Colonic mucosa (tissue), 4 donors: ENCODE results near the gene RTL10. TPM values are rescaled to one million over a fixed set of nuclear protein-coding genes. Genes with fewer than 3 reads are reported as not detected.

Experiments used
- DNase-seq: peaks from one replicate; pipeline ENCODE4 v3.0.0-alpha.2; 2020
- H3K27ac ChIP-seq: fragments of 200-600 bp; one replicate; pipeline ENCODE4 v1.8.0; 2021
- H3K27me3 ChIP-seq: fragments of 200-600 bp; one replicate; pipeline ENCODE4 v1.8.0; 2021
- H3K36me3 ChIP-seq: fragments of 200-600 bp; one replicate; pipeline ENCODE4 v1.8.0; 2021
- H3K4me1 ChIP-seq: fragments of 200-600 bp; one replicate; pipeline ENCODE4 v1.8.0; 2021; ENCODE audit warnings: mild to moderate bottlenecking
- H3K4me3 ChIP-seq: fragments of 200-600 bp; one replicate; pipeline ENCODE4 v1.8.0; 2021
- H3K9ac ChIP-seq, 2 donors: one replicate each; pipeline ENCODE4 v1.7.0; 2013; ENCODE audit warnings: control low read depth in 2 of 2, low read depth in 2 of 2, low read length in 2 of 2
- H3K9me3 ChIP-seq: fragments of 200-600 bp; one replicate; pipeline ENCODE4 v1.8.0; 2021
- intact Hi-C: fragments of 100-400 bp; cut with DNase I; formaldehyde crosslinking; loops from one replicate; pipeline ENCODE4 v1.14.1; 2022
- total RNA-seq, 2 donors: library from RNA; stranded (reverse); fragmentation: NEBNext Ultra II Directional in 1 of 2; extraction: Animal tissue kit (Norgen Biotek cat#: 25700) in 1 of 2; gene quantifications; one replicate each; pipeline ENCODE4 v1.2.1, GENCODE V29; 2021
- TF ChIP-seq, protein P1 (sequence below): fragments of 200-600 bp; IDR thresholded peaks from one replicate; pipeline ENCODE4 v1.8.0; 2022; ENCODE audit warnings: antibody characterized with exemption, mild to moderate bottlenecking
- donor health status: healthy.
- donor health status: DM: no; HTN: no; CAD: no.
- donor health status: DM: no; HTN: no; CAD: no.

The RTL10 gene
- total RNA-seq, 2 donors from 2014 or later, result 9.7 to 14.1 TPM

DNA sequence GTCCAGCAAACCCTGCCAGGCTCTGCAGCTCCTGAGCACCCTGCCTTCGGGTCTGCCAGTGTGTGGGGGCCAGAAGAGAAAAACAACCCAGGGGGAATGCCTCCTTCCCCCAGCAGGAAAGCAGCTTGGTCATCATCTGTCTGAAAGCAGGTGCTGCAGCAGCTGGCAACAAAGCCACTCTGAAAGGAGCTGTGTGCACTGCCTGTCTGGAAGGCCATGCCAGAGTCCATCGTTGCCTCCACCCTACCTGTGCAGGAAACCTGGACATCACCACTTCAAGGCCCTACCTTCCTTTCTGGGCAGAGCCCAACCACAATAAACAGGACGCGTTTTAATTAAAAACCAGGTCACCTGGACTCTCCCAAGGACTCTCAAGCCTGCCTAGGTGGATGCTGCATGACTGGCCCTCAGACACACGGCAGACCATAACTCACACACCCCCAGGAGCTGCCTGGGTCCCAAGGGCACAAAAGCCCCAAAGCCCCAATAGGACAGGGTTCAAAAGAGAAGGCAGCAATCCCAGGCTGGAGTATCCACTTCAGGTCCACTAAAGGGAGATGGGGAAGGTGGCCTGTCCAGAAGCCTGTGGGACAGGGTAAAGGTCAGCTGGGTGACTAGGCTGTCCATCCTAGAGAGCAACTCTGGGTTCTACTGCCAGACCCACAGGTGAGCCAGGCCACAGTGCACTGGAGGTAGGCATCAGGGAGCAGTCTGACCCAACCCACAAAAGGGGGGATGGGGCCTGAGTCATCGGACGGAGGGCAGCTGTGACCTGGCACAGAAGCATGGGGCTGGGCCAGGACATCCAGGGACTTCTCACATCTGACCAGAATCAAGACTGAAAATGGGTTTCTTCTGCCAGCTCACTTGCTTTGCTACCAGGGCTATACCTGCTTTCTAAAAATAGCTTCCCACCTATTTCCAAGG lies 6.1 kb downstream of the RTL10 start:
- Histone ChIP-seq H3K9me3 (no peaks in the 10 kb centered on the region), H3K27ac (no peak overlapping the region), H3K27me3 (no peaks in the 10 kb centered on the region), H3K4me3 (no peak overlapping the region), H3K4me1 (peaks cover 10% of the 10 kb centered on the region), H3K9ac (no peak overlapping the region), H3K36me3 (no peaks in the 10 kb centered on the region)
- intact Hi-C loops, result no loop called here
- peak; percentile 24 for DNase-seq
- TF ChIP-seq, protein P1, sequence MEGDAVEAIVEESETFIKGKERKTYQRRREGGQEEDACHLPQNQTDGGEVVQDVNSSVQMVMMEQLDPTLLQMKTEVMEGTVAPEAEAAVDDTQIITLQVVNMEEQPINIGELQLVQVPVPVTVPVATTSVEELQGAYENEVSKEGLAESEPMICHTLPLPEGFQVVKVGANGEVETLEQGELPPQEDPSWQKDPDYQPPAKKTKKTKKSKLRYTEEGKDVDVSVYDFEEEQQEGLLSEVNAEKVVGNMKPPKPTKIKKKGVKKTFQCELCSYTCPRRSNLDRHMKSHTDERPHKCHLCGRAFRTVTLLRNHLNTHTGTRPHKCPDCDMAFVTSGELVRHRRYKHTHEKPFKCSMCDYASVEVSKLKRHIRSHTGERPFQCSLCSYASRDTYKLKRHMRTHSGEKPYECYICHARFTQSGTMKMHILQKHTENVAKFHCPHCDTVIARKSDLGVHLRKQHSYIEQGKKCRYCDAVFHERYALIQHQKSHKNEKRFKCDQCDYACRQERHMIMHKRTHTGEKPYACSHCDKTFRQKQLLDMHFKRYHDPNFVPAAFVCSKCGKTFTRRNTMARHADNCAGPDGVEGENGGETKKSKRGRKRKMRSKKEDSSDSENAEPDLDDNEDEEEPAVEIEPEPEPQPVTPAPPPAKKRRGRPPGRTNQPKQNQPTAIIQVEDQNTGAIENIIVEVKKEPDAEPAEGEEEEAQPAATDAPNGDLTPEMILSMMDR, result no peak

- no peak for DNase-seq
- H3K27ac ChIP-seq, result no peak overlapping the region
- no peaks in the 10 kb centered on the region for H3K36me3 ChIP-seq
- intact Hi-C loops, result no loop called here
- no peaks in the 10 kb centered on the region for H3K4me1 ChIP-seq
- H3K9ac ChIP-seq, result no peak overlapping the region
- no peaks in the 10 kb centered on the region for H3K9me3 ChIP-seq
- TF ChIP-seq, protein P1, result no peak
- H3K27me3 ChIP-seq, result no peaks in the 10 kb centered on the region
- no peak overlapping the region for H3K4me3 ChIP-seq
These were observed 7.4 kb downstream of the RTL10 start for GRCh38 chr22:19847345-19847632.

- DNase-seq, result no peak
- intact Hi-C loops, result no loop called here
- Histone ChIP-seq H3K36me3 (no peaks in the 10 kb centered on the region), H3K4me1 (no peaks in the 10 kb centered on the region), H3K27ac (no peak overlapping the region), H3K9ac (no peak overlapping the region), H3K27me3 (no peaks in the 10 kb centered on the region), H3K4me3 (no peak overlapping the region), H3K9me3 (no peaks in the 10 kb centered on the region)
- TF ChIP-seq, protein P1, result no peak
These were observed 7.9 kb downstream of the RTL10 start for GRCh38 chr22:19846620-19847344.

- H3K27ac ChIP-seq, result no peak overlapping the region
- intact Hi-C loops, result no loop called here
- H3K36me3 ChIP-seq, result no peaks in the 10 kb centered on the region
- no peak overlapping the region for H3K9ac ChIP-seq
- H3K9me3 ChIP-seq, result no peaks in the 10 kb centered on the region
- no peak overlapping the region for H3K4me3 ChIP-seq
- H3K4me1 ChIP-seq, result no peaks in the 10 kb centered on the region
- no peaks in the 10 kb centered on the region for H3K27me3 ChIP-seq
- TF ChIP-seq, protein P1, result no peak
- DNase-seq, result no peak
These were observed 9.5 kb downstream of the RTL10 start for GRCh38 chr22:19845054-19845722.

DNA sequence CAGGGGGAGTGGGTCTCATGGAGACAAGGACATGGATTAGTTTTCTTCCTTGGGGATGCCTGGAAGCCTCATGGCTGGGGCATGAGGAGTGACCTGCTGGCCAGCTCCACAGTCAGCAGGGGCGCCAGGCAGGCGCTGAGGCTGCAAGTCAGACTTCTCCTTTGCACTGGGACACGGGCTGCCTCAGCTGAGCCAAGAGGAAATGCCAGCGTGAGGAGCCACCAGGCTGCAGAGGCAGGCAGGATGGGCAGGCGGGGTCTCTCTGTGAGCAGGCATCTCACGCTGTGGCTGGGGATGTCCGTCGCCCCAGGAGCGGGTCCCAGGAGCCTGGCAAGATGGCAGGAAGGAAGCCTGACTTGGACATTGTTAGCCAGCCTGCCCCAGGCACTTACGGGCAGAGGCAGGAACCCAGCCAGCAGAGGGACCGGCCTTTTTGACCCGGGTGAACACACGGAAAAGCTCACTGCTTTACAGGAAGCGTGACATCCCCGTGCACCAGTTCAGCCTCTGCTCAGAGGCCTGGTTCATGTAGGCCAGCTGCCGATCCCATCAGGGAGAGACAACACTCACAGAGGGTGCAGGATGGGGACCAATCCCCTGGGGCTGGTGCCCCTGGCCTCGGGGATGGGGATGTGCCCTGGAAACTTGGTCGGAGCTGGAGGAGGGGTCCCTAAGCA lies 10.2 kb downstream of the RTL10 start:
- TF ChIP-seq, protein P1, result no peak
- Histone ChIP-seq H3K36me3 (no peaks in the 10 kb centered on the region), H3K4me1 (no peaks in the 10 kb centered on the region), H3K4me3 (no peak overlapping the region), H3K27ac (no peak overlapping the region), H3K9ac (no peak overlapping the region), H3K27me3 (no peaks in the 10 kb centered on the region), H3K9me3 (no peaks in the 10 kb centered on the region)
- peak; percentile 22 for DNase-seq
- intact Hi-C loops, result no loop called here
